Keratinocyte (primary cell): ENCODE measurements around the gene SPATA31D3. TPM values are rescaled to one million over a fixed set of nuclear protein-coding genes. Genes with fewer than 3 reads are reported as not detected.
A peak's percentile ranks its signal among the peaks of the same experiment; 100 is the strongest.

Experiments
- DNase-seq: peaks from one replicate; pipeline ENCODE4 v3.0.0-alpha.2; 2011; ENCODE audit warnings: low read depth, missing footprints, low spot score
- FAIRE-seq: peaks from 2 replicates; lab custom pipeline; 2011; peaks lifted over from hg19 to GRCh38; lab: Jason Lieb, UNC
- H2AFZ ChIP-seq: 2 replicates; pipeline ENCODE4 v1.6.0; 2012; ENCODE audit warnings: low read length, control low read depth, inconsistent platforms; ENCODE audit not compliant: control insufficient read depth
- H3K27ac ChIP-seq: 2 replicates; pipeline ENCODE4 v1.5.1; 2011; ENCODE audit warnings: low read length; ENCODE audit not compliant: control insufficient read depth, insufficient read depth
- H3K27me3 ChIP-seq: 3 replicates; pipeline ENCODE4 v1.6.0; 2011; ENCODE audit warnings: low read length; ENCODE audit not compliant: control insufficient read depth, insufficient read depth; ENCODE audit errors: extremely low read depth
- H3K36me3 ChIP-seq, 2 experiments: 2 replicates in 1 of 2; 3 replicates in 1 of 2; pipeline ENCODE4 v1.5.1; 2011; ENCODE audit warnings: low read length in 2 of 2, mild to moderate bottlenecking in 1 of 2; ENCODE audit not compliant: control insufficient read depth in 2 of 2, insufficient read depth in 2 of 2; ENCODE audit errors: extremely low read depth in 1 of 2
- H3K4me1 ChIP-seq: 3 replicates; pipeline ENCODE4 v1.5.1; 2011; ENCODE audit warnings: low read length; ENCODE audit not compliant: control insufficient read depth, insufficient read depth; ENCODE audit errors: extremely low read depth
- H3K4me2 ChIP-seq: 3 replicates; pipeline ENCODE4 v1.6.0; 2011; ENCODE audit warnings: low read depth, low read length; ENCODE audit not compliant: control insufficient read depth, insufficient read depth; ENCODE audit errors: extremely low read depth
- H3K4me3 ChIP-seq, 3 experiments: fragments of 200-600 bp in 1 of 3; sonication (generic) in 1 of 3; 2 replicates in 2 of 3; 3 replicates in 1 of 3; pipeline ENCODE4 v1.5.1; 2011 to 2016; ENCODE audit warnings: low read length in 3 of 3, mild to moderate bottlenecking in 3 of 3, control low read depth in 2 of 3, inconsistent platforms in 1 of 3, low read depth in 1 of 3, mixed read lengths in 1 of 3, mixed run types in 1 of 3, moderate library complexity in 1 of 3; ENCODE audit not compliant: control insufficient read depth in 2 of 3, insufficient read depth in 2 of 3; ENCODE audit errors: extremely low read depth in 1 of 3
- H3K79me2 ChIP-seq: 2 replicates; pipeline ENCODE4 v1.6.0; 2012; ENCODE audit warnings: low read length; ENCODE audit not compliant: control insufficient read depth, insufficient read depth
- H3K9ac ChIP-seq: 3 replicates; pipeline ENCODE4 v1.6.0; 2011; ENCODE audit warnings: low read length; ENCODE audit not compliant: control insufficient read depth, insufficient read depth; ENCODE audit errors: extremely low read depth
- H3K9me1 ChIP-seq: 3 replicates; pipeline ENCODE4 v1.6.0; 2011; ENCODE audit warnings: low read length; ENCODE audit not compliant: control insufficient read depth, insufficient read depth; ENCODE audit errors: extremely low read depth
- H3K9me3 ChIP-seq: 2 replicates; pipeline ENCODE4 v1.5.1; 2012; ENCODE audit warnings: low read depth, low read length; ENCODE audit not compliant: control insufficient read depth
- H4K20me1 ChIP-seq: 3 replicates; pipeline ENCODE4 v1.6.0; 2011; ENCODE audit warnings: low read length; ENCODE audit not compliant: control insufficient read depth, insufficient read depth; ENCODE audit errors: extremely low read depth
- EZH2 ChIP-seq: IDR thresholded peaks from one replicate; pipeline ENCODE4 v1.6.1; 2012; ENCODE audit warnings: inconsistent platforms, mild to moderate bottlenecking, low read length, moderate library complexity
- dilution Hi-C: fragments of 300-500 bp; cut with MboI; formaldehyde crosslinking; loops from one replicate; pipeline ENCODE4 v1.7.0; 2020; ENCODE audit warnings: low sequenced_read_pairs; ENCODE audit not compliant: extremely low pct_ligation_motif_present
- polyA plus RNA-seq, 5 experiments: library from polyadenylated mRNA; depleted of rRNA in 3 of 5; stranded (reverse) in 3 of 5; stranded (forward) in 1 of 5; unstranded in 1 of 5; fragments of >200 nt; gene quantifications; 1 replicate in 1 of 5; 2 replicates in 3 of 5; 3 replicates in 1 of 5; pipeline versions ENCODE4 v1.2.1 to v1.2.3, GENCODE V29; 2011 to 2012; ENCODE audit warnings: missing spikeins in 2 of 5, low read depth in 1 of 5, low replicate concordance in 1 of 5
- TF ChIP-seq, protein P1 (sequence below), 3 experiments: IDR thresholded peaks in 1 of 3; conservative IDR thresholded peaks in 1 of 3; optimal IDR thresholded peaks in 1 of 3; 2 replicates in 2 of 3; 3 replicates in 1 of 3; pipeline versions ENCODE3 to v1.5.1; 2011; ENCODE audit warnings: low read length in 3 of 3, mild to moderate bottlenecking in 3 of 3, moderate library complexity in 2 of 3, control low read depth in 1 of 3, inconsistent platforms in 1 of 3; ENCODE audit not compliant: insufficient read depth in 2 of 3; ENCODE audit errors: extremely low read depth in 1 of 3

Gene SPATA31D3
- polyA plus RNA-seq, 1 donor (not counting 4 experiments of a cell fraction or from before 2014, with no cell fraction given): not detected

DNA sequence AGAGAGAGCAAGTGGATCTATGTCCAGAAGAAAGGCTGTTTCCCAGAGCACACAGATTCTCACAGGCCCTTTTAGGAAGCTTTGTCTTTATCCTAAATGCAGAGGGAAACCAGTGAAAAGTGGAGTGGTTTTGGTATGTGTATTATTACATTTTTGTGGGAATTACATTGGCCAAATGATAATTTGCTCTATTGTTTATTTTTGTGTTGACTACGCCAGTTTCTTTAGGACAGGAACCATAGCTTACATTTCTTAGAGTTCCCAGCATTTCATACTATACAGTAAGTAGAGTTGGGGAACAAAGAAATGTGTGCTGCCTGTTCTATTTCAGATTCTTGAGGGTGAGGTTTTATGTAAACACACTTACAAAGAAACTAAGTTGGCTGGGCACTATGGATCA lies 44.4 kb upstream of the SPATA31D3 start:
- H3K4me1 ChIP-seq: peaks cover 5% of the 10 kb centered on the region
- no peak overlapping the region for H3K4me2 ChIP-seq
- H3K79me2 ChIP-seq: no peaks in the 10 kb centered on the region
- DNase-seq (no peak), FAIRE-seq (no peak)
- no peak overlapping the region for H3K9ac ChIP-seq
- TF ChIP-seq, protein P1, sequence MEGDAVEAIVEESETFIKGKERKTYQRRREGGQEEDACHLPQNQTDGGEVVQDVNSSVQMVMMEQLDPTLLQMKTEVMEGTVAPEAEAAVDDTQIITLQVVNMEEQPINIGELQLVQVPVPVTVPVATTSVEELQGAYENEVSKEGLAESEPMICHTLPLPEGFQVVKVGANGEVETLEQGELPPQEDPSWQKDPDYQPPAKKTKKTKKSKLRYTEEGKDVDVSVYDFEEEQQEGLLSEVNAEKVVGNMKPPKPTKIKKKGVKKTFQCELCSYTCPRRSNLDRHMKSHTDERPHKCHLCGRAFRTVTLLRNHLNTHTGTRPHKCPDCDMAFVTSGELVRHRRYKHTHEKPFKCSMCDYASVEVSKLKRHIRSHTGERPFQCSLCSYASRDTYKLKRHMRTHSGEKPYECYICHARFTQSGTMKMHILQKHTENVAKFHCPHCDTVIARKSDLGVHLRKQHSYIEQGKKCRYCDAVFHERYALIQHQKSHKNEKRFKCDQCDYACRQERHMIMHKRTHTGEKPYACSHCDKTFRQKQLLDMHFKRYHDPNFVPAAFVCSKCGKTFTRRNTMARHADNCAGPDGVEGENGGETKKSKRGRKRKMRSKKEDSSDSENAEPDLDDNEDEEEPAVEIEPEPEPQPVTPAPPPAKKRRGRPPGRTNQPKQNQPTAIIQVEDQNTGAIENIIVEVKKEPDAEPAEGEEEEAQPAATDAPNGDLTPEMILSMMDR (optimal IDR thresholded peaks at IDR 0.05 in 1 of 3, IDR thresholded peaks at IDR 0.05 in 1 of 3, conservative IDR thresholded peaks at IDR 0.05 in 1 of 3; ENCODE audit: extremely low read depth in 1 of 3, insufficient read depth in 2 of 3, low read length in 3 of 3): no peak
- no peak for TF ChIP-seq EZH2
- no peak overlapping the region for H3K27ac ChIP-seq
- H3K36me3 ChIP-seq: no peaks in the 10 kb centered on the region
- no peak overlapping the region for H3K4me3 ChIP-seq
- no peaks in the 10 kb centered on the region for H4K20me1 ChIP-seq
- dilution Hi-C loops: no loop called here
- H2AFZ ChIP-seq: no peak overlapping the region
- no peaks in the 10 kb centered on the region for H3K27me3 ChIP-seq
- no peaks in the 10 kb centered on the region for H3K9me1 ChIP-seq
- no peaks in the 10 kb centered on the region for H3K9me3 ChIP-seq

DNA sequence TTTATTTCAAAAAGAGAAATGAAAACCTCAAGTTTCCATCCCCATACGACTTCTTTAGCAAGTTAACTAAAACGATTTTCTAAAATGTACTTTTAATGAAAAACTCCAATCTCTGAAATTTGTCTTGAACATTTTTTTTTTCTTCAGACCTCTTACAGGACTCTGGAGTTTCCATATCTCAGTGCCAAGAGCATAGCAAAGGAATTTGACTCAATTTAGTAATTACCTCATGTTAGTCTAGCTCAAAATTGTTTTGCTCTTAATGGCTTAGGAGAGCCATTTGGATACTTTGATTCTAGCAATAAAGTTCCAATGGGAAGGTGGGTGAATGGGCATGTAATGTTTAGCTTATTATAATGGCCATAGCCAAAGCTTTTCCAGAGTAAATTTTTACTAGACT lies 41.1 kb upstream of the SPATA31D3 start:
- Histone ChIP-seq H3K9ac (no peak overlapping the region), H3K36me3 (no peaks in the 10 kb centered on the region), H3K4me1 (peaks cover 5% of the 10 kb centered on the region), H3K27ac (no peak overlapping the region), H3K4me3 (no peak overlapping the region), H2AFZ (no peak overlapping the region), H3K9me3 (no peaks in the 10 kb centered on the region), H3K27me3 (no peaks in the 10 kb centered on the region), H3K4me2 (no peak overlapping the region), H3K9me1 (no peaks in the 10 kb centered on the region), H3K79me2 (no peaks in the 10 kb centered on the region), H4K20me1 (no peaks in the 10 kb centered on the region)
- FAIRE-seq (peak; percentile 26), DNase-seq (no peak)
- TF ChIP-seq, protein P1 (optimal IDR thresholded peaks at IDR 0.05 in 1 of 3, IDR thresholded peaks at IDR 0.05 in 1 of 3, conservative IDR thresholded peaks at IDR 0.05 in 1 of 3; ENCODE audit: extremely low read depth in 1 of 3, insufficient read depth in 2 of 3, low read length in 3 of 3): no peak
- no peak for TF ChIP-seq EZH2
- dilution Hi-C loops: no loop called here
